ENCODE results near the gene RAPGEF5.

Gene RAPGEF5

DNA sequence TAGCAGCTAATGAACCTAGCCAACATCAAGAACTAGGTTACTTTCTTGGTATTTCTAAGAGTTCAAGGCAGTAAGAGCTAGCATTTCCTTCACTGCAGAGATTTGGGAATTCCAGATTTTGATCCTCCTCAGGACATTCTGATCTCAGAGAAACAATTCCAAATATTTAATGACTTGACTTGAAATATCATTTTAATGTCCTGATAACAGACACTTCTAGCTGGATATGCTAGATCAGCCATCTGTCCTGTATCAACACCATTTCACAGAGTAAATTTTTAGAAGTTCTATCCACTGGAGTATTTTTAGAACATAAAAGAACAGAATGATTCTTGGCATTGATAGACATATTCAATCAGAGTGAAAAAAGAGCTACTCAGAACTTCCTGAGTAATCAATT, 151.3 kb downstream of the RAPGEF5 start:
- no peak for TF ChIP-seq ZNF274 (IDR thresholded peaks at IDR 0.05; ENCODE audit: low read depth, low read length)
- H3K4me3 ChIP-seq (ENCODE audit: low read length) = no peak overlapping the region

DNA sequence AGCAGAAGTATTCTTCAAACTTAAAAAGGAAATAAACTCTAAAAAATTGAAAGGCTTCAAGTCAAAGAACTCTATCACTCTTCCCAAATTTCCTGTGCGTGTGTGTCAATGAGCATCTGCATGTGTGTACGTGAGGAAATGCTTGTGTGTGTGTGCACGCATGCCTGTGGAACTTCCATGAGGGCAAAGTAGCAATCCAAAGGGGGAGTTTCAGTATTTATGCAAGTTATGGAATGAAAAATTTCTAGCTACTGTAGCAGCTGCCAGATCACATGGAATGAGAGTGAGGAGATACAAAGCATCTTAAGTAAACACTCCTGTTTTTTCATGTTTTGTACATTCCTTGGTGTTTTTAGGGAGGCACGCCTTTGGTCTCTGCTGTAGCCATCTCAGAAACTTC, 152.6 kb downstream of the RAPGEF5 start:
- no peak overlapping the region for H3K4me3 ChIP-seq (ENCODE audit: low read length)
- TF ChIP-seq ZNF274 (IDR thresholded peaks at IDR 0.05; ENCODE audit: low read depth, low read length) = no peak

DNA sequence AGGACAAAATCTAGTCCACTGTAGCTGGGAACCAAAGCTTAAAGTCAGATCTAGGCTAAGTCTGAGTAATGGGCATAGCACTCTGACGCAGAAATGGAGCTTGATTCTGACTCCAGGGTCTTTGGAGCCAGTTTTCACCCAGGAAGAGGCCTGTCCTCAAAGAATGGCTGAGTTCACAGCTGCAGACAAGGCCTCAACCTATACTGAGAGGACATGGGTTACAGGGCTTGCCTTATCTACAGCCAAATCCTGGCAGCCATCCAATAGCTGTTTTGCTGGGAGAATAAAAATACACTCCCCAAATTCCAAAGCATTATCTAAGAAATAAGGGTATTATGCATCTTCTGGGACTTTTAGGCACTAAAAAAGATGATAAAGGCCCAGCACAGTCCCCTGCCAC, 154.8 kb downstream of the RAPGEF5 start:
- TF ChIP-seq ZNF274 (IDR thresholded peaks at IDR 0.05; ENCODE audit: low read depth, low read length) = no peak
- no peak overlapping the region for H3K4me3 ChIP-seq (ENCODE audit: low read length)

DNA sequence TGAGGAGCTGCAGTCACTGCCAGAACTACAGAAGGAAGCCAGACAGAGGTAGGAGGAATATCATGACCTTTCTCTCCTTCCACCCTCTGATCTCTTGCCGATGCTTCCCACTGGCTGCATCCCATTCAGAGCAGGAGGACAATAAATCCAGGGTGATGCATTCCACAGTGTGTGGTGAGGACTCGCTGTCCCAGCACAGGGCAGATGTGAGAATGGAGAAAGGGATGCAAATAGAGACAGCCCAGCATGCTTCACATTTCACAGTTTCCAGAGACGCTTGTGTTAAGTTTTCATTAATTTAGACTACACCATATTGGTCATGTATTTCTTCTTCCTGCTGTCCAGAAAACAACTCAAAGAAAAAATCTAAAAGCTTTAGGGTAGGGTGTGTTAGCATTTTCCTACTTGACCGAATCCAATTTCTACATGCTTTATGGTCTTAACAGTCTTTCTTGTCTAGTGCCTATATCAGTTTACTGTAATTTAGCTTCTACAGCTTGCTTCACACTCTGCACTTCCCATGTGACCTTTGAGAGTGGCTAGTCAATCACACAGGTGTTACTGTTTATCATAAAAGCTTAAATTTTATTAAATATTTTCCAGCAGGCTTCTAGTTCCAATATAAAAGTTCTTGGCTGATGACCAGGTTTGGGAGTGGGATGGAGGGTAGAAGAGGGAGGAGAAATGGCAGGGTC, 155.6 kb downstream of the RAPGEF5 start:
- no peak for TF ChIP-seq ZNF274 (IDR thresholded peaks at IDR 0.05; ENCODE audit: low read depth, low read length)
- no peak overlapping the region for H3K4me3 ChIP-seq (ENCODE audit: low read length)

DNA sequence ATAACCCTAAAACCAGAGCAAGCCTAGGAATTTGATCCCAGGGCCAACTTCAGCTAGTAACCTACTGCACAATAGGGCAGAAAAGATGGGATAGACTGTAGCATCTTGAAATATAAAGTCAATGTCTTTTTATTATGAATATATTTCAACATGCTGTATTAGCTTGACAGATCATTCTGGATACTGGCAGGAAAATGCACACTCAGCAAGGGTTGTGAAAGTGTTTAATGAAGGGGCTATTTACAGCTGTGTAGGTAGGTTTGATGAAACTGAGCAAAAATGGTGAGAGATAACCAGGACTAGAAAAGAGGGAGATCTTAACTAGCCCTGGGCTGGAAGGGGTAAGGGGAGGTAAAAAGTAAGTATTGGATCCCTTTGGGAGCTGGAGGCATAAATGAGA, 156.2 kb downstream of the RAPGEF5 start:
- no peak overlapping the region for H3K4me3 ChIP-seq (ENCODE audit: low read length)
- TF ChIP-seq ZNF274 (IDR thresholded peaks at IDR 0.05; ENCODE audit: low read depth, low read length) = no peak

DNA sequence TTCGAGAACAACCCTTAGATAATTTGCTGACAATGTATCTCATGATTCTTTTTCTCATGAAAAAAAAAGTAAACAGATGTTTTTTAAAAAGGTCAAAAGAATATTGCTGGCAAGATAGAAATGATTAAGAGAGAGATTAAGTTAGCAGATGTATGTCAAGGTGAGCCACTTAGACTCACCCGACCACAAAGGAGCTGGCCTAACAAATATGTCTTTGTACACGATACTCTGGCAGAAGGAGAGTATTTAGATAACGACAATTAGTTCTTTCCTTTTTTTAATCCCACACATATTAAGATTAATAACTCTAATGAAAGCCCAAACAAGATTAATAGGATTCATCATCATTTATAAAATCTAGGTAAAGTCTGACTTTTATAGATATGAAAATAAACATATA, 156.7 kb downstream of the RAPGEF5 start:
- no peak for TF ChIP-seq ZNF274 (IDR thresholded peaks at IDR 0.05; ENCODE audit: low read depth, low read length)

DNA sequence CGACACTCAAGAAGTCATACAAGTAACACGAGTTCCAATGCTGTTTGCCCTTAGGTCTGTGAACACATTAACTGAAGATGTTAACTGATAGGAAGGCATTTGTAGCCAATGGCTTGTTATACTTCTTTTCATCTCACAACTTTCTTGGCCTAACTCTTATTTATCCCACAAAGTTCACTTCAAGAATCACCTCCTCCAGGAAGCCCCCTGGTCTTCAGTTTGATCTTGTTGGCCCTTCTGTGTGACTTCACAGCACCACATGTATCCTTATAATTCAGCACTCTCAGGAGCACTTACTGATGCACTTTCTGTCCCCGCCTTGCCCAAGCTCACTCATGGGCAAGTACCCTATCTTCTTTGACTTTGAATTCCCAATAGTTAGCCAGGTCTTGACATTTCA, 159.6 kb downstream of the RAPGEF5 start:
- TF ChIP-seq ZNF274 (IDR thresholded peaks at IDR 0.05; ENCODE audit: low read depth, low read length) = no peak
- no peak overlapping the region for H3K4me3 ChIP-seq (ENCODE audit: low read length)

More for the DNA sequence above, 156.7 kb downstream of the RAPGEF5 start:
- no peak overlapping the region for H3K4me3 ChIP-seq (ENCODE audit: low read length)

DNA sequence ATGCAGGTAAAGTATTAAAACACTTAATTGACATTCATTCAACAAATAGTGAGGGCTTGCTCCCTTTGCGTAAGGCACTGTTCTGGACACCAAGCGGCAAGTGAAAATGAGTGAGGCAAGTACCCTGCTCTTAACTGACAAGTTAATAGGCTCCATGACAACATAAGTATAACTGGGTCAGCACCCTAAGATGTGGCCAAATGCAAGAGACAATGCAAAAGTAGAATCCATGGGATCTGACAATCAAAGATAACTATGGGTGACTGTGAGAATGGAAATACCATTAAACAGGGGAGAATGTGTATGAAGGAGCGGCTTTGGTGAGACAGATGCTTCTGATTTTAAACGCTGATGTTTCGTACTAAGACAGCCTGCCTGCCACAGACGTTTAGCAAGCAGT, 160.5 kb downstream of the RAPGEF5 start:
- no peak for TF ChIP-seq ZNF274 (IDR thresholded peaks at IDR 0.05; ENCODE audit: low read depth, low read length)
- no peak overlapping the region for H3K4me3 ChIP-seq (ENCODE audit: low read length)

DNA sequence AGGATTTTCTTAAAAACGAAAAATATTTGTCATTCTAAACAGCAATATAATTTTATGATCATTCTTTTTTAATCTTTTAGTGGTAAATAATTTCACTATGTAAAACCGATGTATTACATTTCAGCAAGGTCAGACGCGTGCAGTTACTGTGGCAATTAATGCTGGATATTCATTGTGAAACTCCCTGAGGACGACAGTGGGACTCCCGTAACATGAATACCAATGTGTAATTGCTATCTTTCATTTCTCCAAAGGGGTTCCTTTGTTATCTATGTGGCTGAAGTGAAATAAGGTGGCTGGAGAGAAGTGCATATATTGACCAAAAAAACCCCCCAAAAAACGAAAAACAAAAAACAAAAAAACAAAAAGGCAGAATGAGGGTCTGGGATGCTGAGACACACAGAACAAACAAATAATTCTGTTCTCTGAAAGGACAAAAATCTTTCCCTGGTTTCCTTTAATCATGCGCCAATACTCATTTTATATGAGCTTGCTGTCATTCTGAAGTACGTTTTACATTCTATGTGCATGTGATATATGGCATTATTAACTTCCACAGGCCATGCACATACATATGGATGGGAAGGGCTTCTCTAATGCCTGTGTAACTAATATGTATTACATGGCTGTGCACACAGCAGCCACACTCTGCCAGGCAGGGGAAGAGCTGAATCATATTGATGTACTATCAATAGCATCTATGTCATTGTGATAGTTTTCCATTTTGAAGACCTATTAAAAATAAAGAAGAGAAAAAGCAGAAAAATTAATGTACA, 161.4 kb downstream of the RAPGEF5 start:
- TF ChIP-seq ZNF274 (IDR thresholded peaks at IDR 0.05; ENCODE audit: low read depth, low read length) = no peak
- H3K4me3 ChIP-seq (ENCODE audit: low read length) = no peak overlapping the region

DNA sequence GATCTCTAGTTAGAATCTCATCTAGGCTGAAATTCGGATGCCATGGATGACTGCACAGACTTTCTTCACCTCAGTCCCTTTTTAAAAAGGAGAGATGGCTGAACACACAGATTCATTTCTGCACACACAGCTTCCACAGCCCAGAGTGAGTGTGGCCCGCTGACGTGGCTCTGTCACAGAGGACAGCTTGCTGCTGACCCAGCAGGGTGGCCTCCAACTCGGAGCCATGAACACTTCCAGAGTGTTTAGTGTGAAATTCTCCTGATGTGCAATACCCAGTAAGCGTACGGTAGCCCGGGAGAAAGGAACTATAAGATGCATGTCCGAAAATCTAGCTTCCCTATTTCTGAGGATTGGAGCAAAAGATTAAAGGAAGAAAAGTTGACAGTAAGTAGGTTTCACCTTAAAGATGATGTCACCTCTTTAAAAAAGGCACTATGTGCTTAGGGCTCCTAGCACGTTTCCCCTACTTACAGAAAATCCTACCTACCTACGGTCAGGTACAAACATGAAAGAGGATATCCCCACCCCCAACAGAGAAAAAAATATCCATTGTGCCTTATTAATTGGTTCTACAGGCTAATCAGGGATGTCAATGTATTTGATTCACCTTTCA, 162.2 kb downstream of the RAPGEF5 start:
- TF ChIP-seq ZNF274 (IDR thresholded peaks at IDR 0.05; ENCODE audit: low read depth, low read length) = no peak

DNA sequence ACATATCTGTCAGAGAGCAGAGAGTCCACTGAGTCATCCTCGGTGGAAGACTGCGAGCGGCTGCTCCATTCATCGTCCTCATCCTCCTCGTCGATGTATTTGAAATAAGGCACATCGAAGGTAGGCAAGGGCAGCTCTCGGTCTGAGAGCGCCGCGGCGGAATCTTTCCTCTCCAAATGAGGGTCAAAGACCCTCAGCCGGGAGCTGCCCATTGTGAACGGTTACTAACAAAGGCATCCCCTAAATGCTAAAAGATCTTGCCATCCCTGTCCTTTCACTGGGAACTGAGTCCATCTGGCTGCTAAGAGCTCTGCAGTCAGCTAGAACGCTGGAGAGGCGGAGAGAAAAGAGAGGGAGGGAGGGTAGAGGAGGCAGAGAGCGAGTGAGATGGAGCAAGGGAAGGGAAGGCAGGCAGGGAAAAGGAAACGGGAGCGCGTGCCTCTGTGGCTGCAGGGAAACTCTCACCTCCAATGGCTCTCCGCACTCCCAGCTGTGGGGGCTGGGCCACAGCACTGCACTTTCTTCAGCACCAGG, 163.4 kb downstream of the RAPGEF5 start:
- H3K4me3 ChIP-seq (ENCODE audit: low read length) = no peak overlapping the region
- TF ChIP-seq ZNF274 (IDR thresholded peaks at IDR 0.05; ENCODE audit: low read depth, low read length) = no peak

More for the DNA sequence above, 162.2 kb downstream of the RAPGEF5 start:
- no peak overlapping the region for H3K4me3 ChIP-seq (ENCODE audit: low read length)

DNA sequence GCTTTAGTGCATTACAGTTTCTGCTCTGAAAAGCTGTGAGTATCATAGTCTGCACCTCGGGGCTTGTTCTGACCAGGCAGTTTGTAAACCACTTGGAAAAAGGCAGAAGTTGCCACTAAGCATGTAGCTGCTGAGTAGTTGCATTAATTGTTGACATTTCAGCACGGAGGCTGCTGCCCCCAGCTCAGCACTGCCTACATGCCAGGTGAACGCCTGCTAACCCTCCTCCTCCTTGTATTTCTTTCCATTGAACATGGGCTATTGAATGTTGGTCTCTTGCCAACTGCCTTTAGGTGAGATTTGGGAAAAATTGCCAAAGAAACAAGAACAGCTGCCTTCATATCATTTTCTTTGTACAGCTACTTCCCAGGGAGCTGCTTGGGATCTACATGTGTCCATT, 164.2 kb downstream of the RAPGEF5 start:
- no peak for TF ChIP-seq ZNF274 (IDR thresholded peaks at IDR 0.05; ENCODE audit: low read depth, low read length)
- no peak overlapping the region for H3K4me3 ChIP-seq (ENCODE audit: low read length)

DNA sequence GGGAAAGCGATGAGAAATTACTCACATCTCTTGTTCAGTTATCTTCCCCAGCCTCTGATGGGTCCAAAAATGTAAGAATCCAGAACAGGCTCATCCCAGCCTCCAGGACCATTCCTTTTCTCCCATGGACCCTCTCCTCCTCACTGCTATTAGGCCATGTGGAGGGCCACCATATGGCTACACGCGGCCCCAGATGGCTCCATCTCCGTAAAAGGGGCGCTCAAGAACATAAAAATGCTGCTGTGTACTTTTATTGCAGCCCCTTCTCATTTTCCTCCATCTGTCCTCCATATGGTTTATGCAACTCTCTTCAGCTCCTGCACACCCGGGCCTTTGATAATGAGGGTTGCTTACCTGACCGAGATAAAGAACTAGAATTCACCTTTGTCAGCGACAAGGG, 166.2 kb downstream of the RAPGEF5 start:
- H3K4me3 ChIP-seq (ENCODE audit: low read length) = no peak overlapping the region
- no peak for TF ChIP-seq ZNF274 (IDR thresholded peaks at IDR 0.05; ENCODE audit: low read depth, low read length)

DNA sequence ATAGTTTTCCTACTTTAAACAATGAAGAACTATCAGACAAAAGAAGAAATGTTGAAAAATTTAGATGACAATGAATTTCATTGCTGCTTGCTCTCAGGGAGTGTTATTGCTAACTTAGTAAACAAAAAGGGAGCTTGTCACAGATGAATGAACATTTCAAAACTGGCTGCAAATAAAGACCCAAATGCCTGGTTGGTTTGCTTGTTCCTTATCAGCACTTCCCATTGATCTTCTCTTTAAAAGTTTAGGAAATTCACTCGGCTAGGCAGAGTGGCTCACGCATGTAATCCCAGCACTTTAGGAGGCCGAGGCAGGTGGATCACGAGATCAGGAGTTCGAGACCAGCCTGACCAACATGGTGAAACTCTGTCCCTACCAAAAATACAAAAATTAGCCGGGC, 167.2 kb downstream of the RAPGEF5 start:
- H3K4me3 ChIP-seq (ENCODE audit: low read length) = no peak overlapping the region
- TF ChIP-seq ZNF274 (IDR thresholded peaks at IDR 0.05; ENCODE audit: low read depth, low read length) = no peak

DNA sequence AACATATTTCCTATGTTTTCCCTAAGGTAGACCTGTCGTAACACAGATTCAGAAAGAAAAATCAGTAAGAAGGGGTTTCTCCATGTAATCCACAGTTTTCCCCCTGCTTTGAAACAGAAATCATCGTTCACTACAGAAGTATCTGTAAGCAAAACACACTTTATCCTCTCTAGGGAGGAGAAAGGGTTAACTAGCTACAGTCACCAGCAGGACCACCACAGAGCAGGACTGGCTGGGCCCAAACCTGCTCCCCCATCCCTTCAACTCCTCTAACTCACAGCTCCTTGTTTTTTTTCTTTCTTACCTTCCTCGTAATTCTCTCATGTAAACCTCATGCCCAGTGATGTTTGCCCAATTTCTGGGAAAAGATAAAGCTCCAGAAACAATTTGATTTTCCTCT, 167.7 kb downstream of the RAPGEF5 start:
- H3K4me3 ChIP-seq (ENCODE audit: low read length) = no peak overlapping the region
- TF ChIP-seq ZNF274 (IDR thresholded peaks at IDR 0.05; ENCODE audit: low read depth, low read length) = no peak

All from GM08714 (cell line).